Dermis blood vessel endothelial cell (primary cell): ENCODE results near the gene ABI1. TPM values are rescaled to one million over a fixed set of nuclear protein-coding genes. Genes with fewer than 3 reads are reported as not detected.
A peak's percentile ranks its signal among the peaks of the same experiment; 100 is the strongest.

Experiments used
- DNase-seq: peaks from one replicate; pipeline ENCODE4 v3.0.0; 2010
- total RNA-seq: library from RNA; depleted of rRNA; stranded (reverse); fragments of >200 nt; gene quantifications from 2 replicates; pipeline ENCODE4 v1.2.3, GENCODE V29; 2014

ABI1 gene
- total RNA-seq, 1 donor from 2014 or later = 40.5 TPM

- DNase-seq = no peak
These were observed 95.2 kb downstream of the ABI1 start for GRCh38 chr10:26765549-26765948.

- DNase-seq = no peak
These were observed 101.8 kb downstream of the ABI1 start for GRCh38 chr10:26759008-26759407.

- peak; percentile 40 for DNase-seq
These were observed 105.3 kb downstream of the ABI1 start for GRCh38 chr10:26755443-26755903.

- no peak for DNase-seq
These were observed 114.7 kb downstream of the ABI1 start for GRCh38 chr10:26746061-26746460.

- no peak for DNase-seq
These were observed 116.9 kb downstream of the ABI1 start for GRCh38 chr10:26743841-26744240.

- no peak for DNase-seq
These were observed 117.7 kb downstream of the ABI1 start for GRCh38 chr10:26743091-26743490.

- no peak for DNase-seq
These were observed 119.4 kb downstream of the ABI1 start for GRCh38 chr10:26741368-26741767.

GRCh38 chr10:26739071-26739631 lies 121.6 kb downstream of the ABI1 start:
- no peak for DNase-seq

- DNase-seq = no peak
These were observed 122.4 kb downstream of the ABI1 start for GRCh38 chr10:26738301-26738911.

GRCh38 chr10:26737730-26738129 lies 123.0 kb downstream of the ABI1 start:
- DNase-seq = no peak

- no peak for DNase-seq
These were observed 125.3 kb downstream of the ABI1 start for GRCh38 chr10:26735435-26735834.

GRCh38 chr10:26733750-26734568 lies 126.8 kb downstream of the ABI1 start:
- no peak for DNase-seq

- DNase-seq = no peak
These were observed 130.2 kb downstream of the ABI1 start for GRCh38 chr10:26730552-26730951.

- DNase-seq = no peak
These were observed 131.4 kb downstream of the ABI1 start for GRCh38 chr10:26729395-26729794.

- DNase-seq = no peak
These were observed 131.8 kb downstream of the ABI1 start for GRCh38 chr10:26728957-26729356.

- DNase-seq = no peak
These were observed 133.8 kb downstream of the ABI1 start for GRCh38 chr10:26727005-26727404.

- peak; percentile 78 for DNase-seq
These were observed 134.7 kb downstream of the ABI1 start for GRCh38 chr10:26725837-26726727.

- DNase-seq = no peak
These were observed 137.7 kb downstream of the ABI1 start for GRCh38 chr10:26723016-26723415.

- DNase-seq = no peak
These were observed 139.2 kb downstream of the ABI1 start for GRCh38 chr10:26721561-26721960.

GRCh38 chr10:26717476-26717875 lies 143.3 kb downstream of the ABI1 start:
- DNase-seq = no peak

GRCh38 chr10:26715137-26715487 lies 145.6 kb downstream of the ABI1 start:
- no peak for DNase-seq

- DNase-seq = no peak
These were observed 146.2 kb downstream of the ABI1 start for GRCh38 chr10:26714415-26715136.
